Activated naive CD4-positive, alpha-beta T cell treated with anti-CD3 and anti-CD28 coated beads for 36 hours (primary cell): Measurements from ENCODE around the gene SLC5A10. TPM values are rescaled to one million over a fixed set of nuclear protein-coding genes. Genes with fewer than 3 reads are reported as not detected.

Source experiments
- CTCF ChIA-PET: fragments of 350-600 bp; sonication (Branson Sonifier 250); formaldehyde crosslinking; loops from one replicate; lab custom pipeline; 2021; ENCODE audit warnings: antibody characterized with exemption; lab: Charles Lee
- DNase-seq: peaks from one replicate; pipeline ENCODE4 v3.0.0-alpha.2; 2020
- H3K27ac Mint-ChIP-seq: one replicate; pipeline ENCODE4 v1.8.0; 2021; ENCODE audit warnings: mild to moderate bottlenecking, mixed read lengths
- H3K27me3 Mint-ChIP-seq: one replicate; pipeline ENCODE4 v1.8.0; 2021; ENCODE audit warnings: low read depth, mixed read lengths
- H3K36me3 Mint-ChIP-seq: one replicate; pipeline ENCODE4 v1.8.0; 2021; ENCODE audit warnings: low read depth, mixed read lengths
- H3K4me1 Mint-ChIP-seq: one replicate; pipeline ENCODE4 v1.8.0; 2021; ENCODE audit warnings: low read depth, mixed read lengths
- H3K4me3 Mint-ChIP-seq: one replicate; pipeline ENCODE4 v1.8.0; 2021; ENCODE audit warnings: mild to moderate bottlenecking, moderate library complexity, mixed read lengths
- H3K9me3 Mint-ChIP-seq: one replicate; pipeline ENCODE4 v1.8.0; 2021; ENCODE audit warnings: mixed read lengths
- intact Hi-C: fragments of 100-400 bp; cut with micrococcal nuclease; formaldehyde crosslinking; loops from one replicate; pipeline ENCODE4 v1.15.1; 2023
- total RNA-seq, 2 experiments: library from RNA; stranded (reverse); gene quantifications; one replicate each; pipeline ENCODE4 v1.2.3, GENCODE V29; 2021

Gene SLC5A10
- total RNA-seq, 2 experiments from 2014 or later: not detected

DNA sequence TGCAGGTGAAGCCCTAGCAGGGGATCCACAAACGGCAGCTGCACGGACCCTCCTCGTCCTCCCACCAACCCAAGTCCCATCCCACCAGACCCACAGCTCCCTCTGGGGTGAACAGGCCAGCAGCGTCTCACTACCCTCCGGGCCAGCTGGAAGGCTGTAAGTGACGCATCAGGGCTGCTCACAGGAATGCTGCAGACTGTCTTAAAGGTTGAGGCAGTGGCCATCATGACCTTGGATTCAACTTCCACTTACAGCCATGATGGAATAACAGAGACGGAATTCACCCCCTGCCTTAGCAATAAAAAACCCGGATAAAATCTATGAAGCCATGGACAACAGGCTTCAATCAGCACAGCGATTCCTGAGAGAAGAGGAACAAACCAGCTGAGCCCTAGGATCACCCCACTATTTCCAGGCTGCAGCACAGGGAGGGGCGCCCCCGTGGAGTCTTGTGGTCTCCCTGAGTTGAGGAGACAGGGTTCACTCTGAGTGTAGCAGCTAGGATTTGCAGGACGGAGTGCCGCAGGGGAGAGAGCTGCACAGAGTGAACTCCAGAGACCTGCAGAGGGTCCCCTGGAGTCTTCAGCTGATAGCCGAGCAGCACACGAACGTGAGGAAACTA is 42.1 kb downstream of the SLC5A10 start:
- H3K27me3 Mint-ChIP-seq: no peaks in the 10 kb centered on the region
- DNase-seq: no peak
- peaks cover 20% of the 10 kb centered on the region for H3K4me1 Mint-ChIP-seq
- H3K27ac Mint-ChIP-seq: no peak overlapping the region
- no peak overlapping the region for H3K4me3 Mint-ChIP-seq
- peaks cover 12% of the 10 kb centered on the region for H3K9me3 Mint-ChIP-seq
- CTCF ChIA-PET: no interaction called here
- intact Hi-C loops: no loop called here
- peaks cover 28% of the 10 kb centered on the region for H3K36me3 Mint-ChIP-seq

DNA sequence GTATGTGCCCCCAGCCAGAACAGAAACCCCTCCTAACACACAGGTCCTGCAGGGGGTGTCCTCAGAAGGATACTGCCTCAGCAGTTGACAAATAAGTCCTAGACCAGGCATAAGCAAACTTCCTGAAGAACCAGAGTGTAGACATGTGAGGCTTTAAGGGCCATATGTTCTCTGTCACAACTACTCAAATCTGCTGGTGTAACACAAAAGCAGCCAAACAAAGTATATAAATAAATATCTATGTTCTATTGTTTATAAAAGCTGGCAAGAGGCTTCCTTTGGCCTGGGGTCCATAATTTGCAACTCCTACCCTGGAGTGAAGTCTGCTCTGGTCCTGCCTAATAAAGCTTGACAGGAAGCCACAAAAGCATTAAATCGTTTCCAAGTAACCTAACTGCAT is 42.7 kb downstream of the SLC5A10 start:
- no peak overlapping the region for H3K4me3 Mint-ChIP-seq
- peaks cover 12% of the 10 kb centered on the region for H3K9me3 Mint-ChIP-seq
- CTCF ChIA-PET: no interaction called here
- no peak overlapping the region for H3K27ac Mint-ChIP-seq
- no peak for DNase-seq
- H3K4me1 Mint-ChIP-seq: peaks cover 20% of the 10 kb centered on the region
- H3K27me3 Mint-ChIP-seq: no peaks in the 10 kb centered on the region
- intact Hi-C loops: no loop called here
- H3K36me3 Mint-ChIP-seq: peaks cover 28% of the 10 kb centered on the region

DNA sequence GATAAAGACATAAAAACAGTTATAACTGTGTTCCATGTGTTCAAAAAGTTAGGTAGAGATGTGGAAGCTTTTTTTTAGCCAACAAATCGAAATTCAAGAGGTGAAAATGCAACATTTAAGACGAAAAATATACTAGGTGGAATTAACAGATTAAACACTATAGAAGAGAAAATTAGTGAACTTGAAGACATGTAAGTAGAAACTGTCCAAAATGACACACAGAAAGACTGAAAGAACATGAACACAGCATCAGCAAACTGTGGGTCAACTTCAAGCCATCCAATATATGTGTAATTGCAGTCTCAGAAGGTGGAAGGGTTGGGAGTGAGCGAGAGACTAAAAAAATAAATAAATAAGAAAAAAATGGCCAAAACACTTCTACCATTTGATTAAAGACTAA is 43.3 kb downstream of the SLC5A10 start:
- CTCF ChIA-PET: no interaction called here
- no peak overlapping the region for H3K27ac Mint-ChIP-seq
- H3K27me3 Mint-ChIP-seq: no peaks in the 10 kb centered on the region
- no peak for DNase-seq
- H3K4me1 Mint-ChIP-seq: peaks cover 20% of the 10 kb centered on the region
- H3K4me3 Mint-ChIP-seq: no peak overlapping the region
- intact Hi-C loops: no loop called here
- peaks cover 28% of the 10 kb centered on the region for H3K36me3 Mint-ChIP-seq
- peaks cover 12% of the 10 kb centered on the region for H3K9me3 Mint-ChIP-seq

DNA sequence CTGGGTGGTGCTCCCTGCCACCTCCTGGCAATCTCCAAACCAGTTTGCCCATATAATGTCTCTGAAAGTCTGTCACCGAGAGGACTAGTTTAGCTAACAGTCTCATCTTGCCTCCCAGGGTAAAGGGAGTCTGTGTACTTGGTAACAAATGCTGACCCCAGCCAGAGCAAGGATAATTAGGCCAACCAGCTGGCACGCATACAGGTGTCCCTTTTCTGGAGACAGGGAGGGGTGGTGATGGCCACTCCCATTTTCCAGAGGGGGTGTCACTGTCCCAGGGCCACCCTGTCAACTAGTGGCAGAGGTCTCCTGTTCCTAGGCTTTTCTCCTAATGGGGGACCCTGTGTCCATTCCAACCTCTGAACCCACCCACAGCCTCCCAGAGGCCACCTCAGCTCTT is 44.5 kb downstream of the SLC5A10 start:
- Mint-ChIP-seq H3K4me1 (peaks cover 28% of the 10 kb centered on the region), H3K4me3 (no peak overlapping the region), H3K27me3 (no peaks in the 10 kb centered on the region), H3K36me3 (peaks cover 29% of the 10 kb centered on the region), H3K9me3 (peaks cover 12% of the 10 kb centered on the region), H3K27ac (no peak overlapping the region)
- intact Hi-C loops: no loop called here
- CTCF ChIA-PET: no interaction called here
- DNase-seq: no peak

DNA sequence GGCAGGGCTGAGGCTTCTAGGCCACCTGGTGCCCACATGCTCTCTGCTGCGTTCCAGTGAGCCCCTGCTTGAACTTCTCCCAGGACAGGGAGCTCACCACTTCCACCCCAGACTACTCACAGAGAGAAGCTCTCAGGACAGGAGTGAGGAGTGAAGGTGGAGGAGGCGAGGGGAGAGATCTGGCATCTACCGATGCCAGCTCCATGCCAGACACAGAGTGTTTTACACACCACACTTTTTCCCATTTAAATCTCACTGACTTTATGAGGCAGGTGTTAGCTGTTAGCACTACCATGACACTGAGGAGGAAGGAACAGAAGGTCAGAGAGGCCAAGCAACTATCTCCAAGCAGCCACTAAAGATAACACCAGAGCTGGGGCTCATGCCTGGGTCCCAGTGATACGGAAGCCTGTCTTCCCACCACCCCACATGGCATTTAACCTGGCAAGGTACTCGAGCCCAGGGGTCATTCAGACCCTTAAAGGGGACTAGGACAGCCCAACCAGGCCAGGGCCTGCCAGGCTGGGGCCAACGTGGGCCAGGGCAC is 45.8 kb downstream of the SLC5A10 start:
- H3K4me1 Mint-ChIP-seq: peaks cover 37% of the 10 kb centered on the region
- H3K27ac Mint-ChIP-seq: no peak overlapping the region
- no peaks in the 10 kb centered on the region for H3K27me3 Mint-ChIP-seq
- H3K36me3 Mint-ChIP-seq: peaks cover 38% of the 10 kb centered on the region
- no peak for DNase-seq
- peaks cover 12% of the 10 kb centered on the region for H3K9me3 Mint-ChIP-seq
- intact Hi-C loops: no loop called here
- no peak overlapping the region for H3K4me3 Mint-ChIP-seq
- CTCF ChIA-PET: interaction anchor here (1.7 to 2.1 kb wide), 2 partner anchors 37 to 39 kb away, joined by 4 to 9 read pairs; no protein-coding TSS in a partner anchor

DNA sequence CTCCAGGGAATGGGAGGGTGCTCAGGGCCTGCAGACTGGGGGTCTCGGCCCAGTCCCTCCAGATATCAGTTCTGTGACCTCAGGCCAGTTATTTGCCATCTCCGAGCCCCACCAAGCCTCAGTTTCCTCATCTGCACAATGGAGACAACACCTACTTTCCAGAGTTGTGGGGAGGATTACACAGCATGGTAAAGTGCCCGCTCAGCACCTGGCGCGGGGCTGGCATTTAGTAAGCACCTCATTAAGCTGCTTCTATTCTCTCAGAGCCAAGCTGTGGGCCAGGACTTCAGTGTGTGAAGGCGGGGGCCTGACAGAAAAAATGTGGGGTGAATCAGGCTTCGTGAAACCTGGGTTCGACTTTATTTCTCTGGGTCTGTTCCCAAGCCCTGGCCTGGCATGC is 47.4 kb downstream of the SLC5A10 start:
- no peaks in the 10 kb centered on the region for H3K27me3 Mint-ChIP-seq
- H3K9me3 Mint-ChIP-seq: peaks cover 12% of the 10 kb centered on the region
- no peak for DNase-seq
- peaks cover 26% of the 10 kb centered on the region for H3K4me1 Mint-ChIP-seq
- intact Hi-C loops: no loop called here
- CTCF ChIA-PET: interaction anchor here (2.1 kb wide), 1 partner anchor 39 kb away, joined by 9 read pairs; no protein-coding TSS in a partner anchor
- no peak overlapping the region for H3K27ac Mint-ChIP-seq
- peaks cover 38% of the 10 kb centered on the region for H3K36me3 Mint-ChIP-seq
- no peak overlapping the region for H3K4me3 Mint-ChIP-seq

DNA sequence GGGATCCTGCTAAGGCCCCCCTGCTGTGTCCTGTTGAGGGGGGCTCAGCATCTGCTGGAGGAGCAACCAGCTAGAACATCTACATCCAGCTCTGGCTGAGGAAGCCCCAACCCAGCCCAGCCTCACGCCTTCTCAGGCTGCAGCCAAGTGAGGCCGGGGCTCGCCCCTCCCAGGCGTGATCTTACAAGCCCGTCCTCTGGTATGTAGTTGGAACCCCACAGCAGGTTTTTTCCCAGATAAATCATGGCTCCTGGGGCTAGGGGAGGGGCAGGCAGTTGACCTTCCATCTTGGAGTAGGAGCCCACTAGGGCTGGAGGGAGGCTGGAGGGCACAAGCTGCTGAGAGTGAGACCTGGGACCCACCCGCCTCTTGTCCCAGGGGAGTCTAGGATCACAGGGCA is 47.9 kb downstream of the SLC5A10 start:
- CTCF ChIA-PET: no interaction called here
- Mint-ChIP-seq H3K27me3 (no peaks in the 10 kb centered on the region), H3K27ac (no peak overlapping the region)

DNA sequence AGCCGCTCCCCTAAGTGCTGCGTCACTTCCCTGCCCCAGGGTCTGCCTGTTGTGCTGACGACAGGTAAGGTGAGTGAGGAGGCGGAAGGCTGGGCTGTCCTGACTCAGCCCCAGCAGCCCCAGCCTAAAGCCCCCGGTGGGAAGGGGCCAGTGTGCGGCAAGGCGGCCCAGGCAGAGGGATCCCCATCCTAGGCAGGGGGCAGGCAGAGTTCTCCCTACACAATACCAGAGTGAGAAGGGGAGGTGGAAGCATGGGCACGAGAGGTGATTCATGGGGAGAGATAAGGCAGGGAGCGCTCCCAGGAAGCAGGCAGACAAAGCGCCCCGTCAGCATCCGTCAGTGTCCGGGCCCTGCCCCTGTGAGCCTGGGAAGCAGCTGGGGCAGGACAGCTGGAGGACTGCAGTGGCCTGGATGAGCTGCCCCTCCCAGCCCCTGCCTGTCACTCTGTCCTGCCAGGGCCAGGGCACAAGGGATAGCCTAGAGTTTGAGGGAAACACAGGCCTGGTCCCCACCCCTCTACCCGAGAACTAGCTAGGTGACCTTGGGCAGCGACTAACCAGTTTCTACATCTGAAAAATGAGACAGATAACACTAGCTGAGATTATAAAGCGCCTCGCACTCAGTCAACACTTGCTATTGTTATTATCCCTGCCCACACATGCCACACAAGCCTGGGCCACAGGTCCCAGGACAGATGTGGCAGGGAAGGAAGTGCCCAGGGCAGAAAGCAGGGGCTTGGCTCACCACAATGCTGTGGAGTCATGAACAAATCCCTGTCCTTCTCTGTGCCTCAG is 48.8 kb downstream of the SLC5A10 start:
- no peak overlapping the region for H3K4me3 Mint-ChIP-seq
- intact Hi-C loops: loop anchor here (10.0 kb wide), 1 partner anchor 376 kb away; no protein-coding TSS in a partner anchor
- peaks cover 6% of the 10 kb centered on the region for H3K9me3 Mint-ChIP-seq
- no peak overlapping the region for H3K27ac Mint-ChIP-seq
- H3K4me1 Mint-ChIP-seq: peaks cover 32% of the 10 kb centered on the region
- no peak for DNase-seq
- peaks cover 30% of the 10 kb centered on the region for H3K36me3 Mint-ChIP-seq
- H3K27me3 Mint-ChIP-seq: no peaks in the 10 kb centered on the region
- CTCF ChIA-PET: no interaction called here

More for the DNA sequence above, 47.9 kb downstream of the SLC5A10 start:
- peaks cover 36% of the 10 kb centered on the region for H3K36me3 Mint-ChIP-seq
- peaks cover 29% of the 10 kb centered on the region for H3K4me1 Mint-ChIP-seq
- intact Hi-C loops: loop anchor here (10.0 kb wide), 1 partner anchor 375 kb away; no protein-coding TSS in a partner anchor
- peaks cover 11% of the 10 kb centered on the region for H3K9me3 Mint-ChIP-seq
- H3K4me3 Mint-ChIP-seq: no peak overlapping the region
- no peak for DNase-seq

DNA sequence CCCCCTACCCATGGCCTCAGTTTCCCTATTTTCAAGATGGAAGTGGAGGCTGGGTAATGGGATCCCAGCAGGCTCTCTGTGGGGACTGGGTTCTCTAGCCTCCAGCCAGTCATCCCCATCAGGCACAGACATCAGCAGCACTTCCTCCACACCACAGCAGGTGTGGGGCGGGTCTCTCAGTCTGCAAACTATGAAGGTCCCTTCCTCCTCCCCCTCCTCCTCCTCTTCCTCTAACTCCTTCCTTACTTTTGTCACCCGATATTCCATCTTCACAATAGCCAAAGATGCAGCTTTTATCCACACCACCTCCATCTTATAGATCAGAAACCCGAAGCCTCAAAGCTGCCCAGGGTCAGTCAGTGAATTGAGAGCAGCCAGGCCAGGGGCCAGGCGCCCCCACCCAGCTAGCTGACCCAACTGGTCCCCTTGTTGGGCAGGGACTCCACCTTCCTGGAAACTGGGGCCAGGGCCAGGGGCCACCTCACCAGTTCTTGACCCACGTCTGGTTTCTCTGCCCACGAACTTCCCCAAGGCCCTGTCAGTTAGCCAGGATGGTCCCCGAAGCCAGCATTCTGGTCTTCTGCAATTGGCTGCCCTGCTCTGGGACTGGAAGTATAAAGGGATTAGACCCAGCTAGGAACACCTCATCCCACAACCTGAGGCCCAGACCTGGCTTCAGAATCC is 50.1 kb downstream of the SLC5A10 start:
- Mint-ChIP-seq H3K27me3 (no peaks in the 10 kb centered on the region), H3K4me1 (peaks cover 31% of the 10 kb centered on the region), H3K9me3 (no peaks in the 10 kb centered on the region), H3K36me3 (peaks cover 17% of the 10 kb centered on the region), H3K27ac (no peak overlapping the region), H3K4me3 (peak overlapping the region; percentile 91)
- intact Hi-C loops: loop anchor here (10.0 kb wide), 1 partner anchor 377 kb away; no protein-coding TSS in a partner anchor
- no peak for DNase-seq
- CTCF ChIA-PET: interaction anchor here (0.6 to 2.1 kb wide), 2 partner anchors 41 to 47 kb away, joined by 3 to 13 read pairs; no protein-coding TSS in a partner anchor

DNA sequence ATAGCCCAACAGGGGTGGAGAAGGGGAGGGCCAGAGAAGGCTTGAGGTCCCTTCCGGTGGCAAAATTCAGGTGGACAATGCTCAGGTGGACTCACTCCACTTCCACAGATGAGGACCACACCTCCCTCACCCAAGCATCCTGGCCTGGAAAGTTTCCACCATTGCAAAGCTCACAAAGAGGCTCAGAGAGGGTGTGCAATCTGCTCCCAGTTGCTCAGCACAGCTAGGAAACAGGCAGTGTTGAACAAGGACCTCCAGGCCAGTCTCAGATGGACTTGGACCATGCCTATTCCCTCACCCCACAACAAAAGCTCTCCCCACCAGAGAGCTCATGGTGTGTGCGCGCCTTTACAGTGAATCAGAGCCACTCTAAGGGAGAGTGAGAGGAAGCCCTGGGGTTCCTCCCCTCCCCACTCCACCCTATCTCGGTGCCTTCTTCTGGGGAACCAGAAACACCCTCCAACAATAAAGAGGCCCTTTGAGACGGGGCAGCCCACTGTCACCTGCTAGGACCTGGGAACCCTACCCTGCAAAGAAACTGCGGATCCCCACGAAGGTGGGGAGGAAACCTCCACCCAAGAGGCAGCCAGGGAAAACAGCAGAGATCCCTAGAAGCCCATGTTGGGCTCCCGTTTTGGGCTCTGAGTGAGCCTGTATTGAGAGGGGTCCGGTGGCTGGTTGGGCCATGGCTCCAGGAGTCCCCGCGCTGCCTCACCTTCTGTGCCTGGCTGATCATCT is 51.0 kb downstream of the SLC5A10 start:
- Mint-ChIP-seq H3K9me3 (no peaks in the 10 kb centered on the region), H3K4me1 (peaks cover 31% of the 10 kb centered on the region), H3K27ac (peak overlapping the region; percentile 46), H3K27me3 (no peaks in the 10 kb centered on the region), H3K36me3 (peaks cover 17% of the 10 kb centered on the region), H3K4me3 (peak overlapping the region; percentile 91)
- CTCF ChIA-PET: interaction anchor here (0.6 to 2.1 kb wide), 2 partner anchors 42 to 48 kb away, joined by 3 to 13 read pairs; no protein-coding TSS in a partner anchor
- DNase-seq: peak; percentile 35
- intact Hi-C loops: loop anchor here (10.0 kb wide), 1 partner anchor 378 kb away; no protein-coding TSS in a partner anchor
